Pancreas (tissue), 10 donors: ENCODE data around the gene C12orf43. TPM values are rescaled to one million over a fixed set of nuclear protein-coding genes. Genes with fewer than 3 reads are reported as not detected.

Source experiments
- ATAC-seq, 4 donors: fragments of 200-7000 bp; cut with Tn5 transposase; one replicate each; pipeline versions ENCODE4 v1.8.0 to v1.9.1; 2020; ENCODE audit warnings: mild to moderate bottlenecking in 4 of 4, moderate library complexity in 4 of 4
- DNase-seq, 6 donors: peaks; one replicate each; pipeline ENCODE4 v3.0.0-alpha.2; 2020
- FAIRE-seq: peaks from 2 replicates; lab custom pipeline; 2012; peaks lifted over from hg19 to GRCh38; lab: Jason Lieb, UNC
- H3K27ac ChIP-seq, 4 donors: fragments of 200-600 bp; sonication (generic); 1 replicate in 3 of 4; 2 replicates in 1 of 4; pipeline versions ENCODE4 v1.5.0 to v1.8.0; 2020
- H3K27me3 ChIP-seq, 4 donors: fragments of 200-600 bp; one replicate each; pipeline ENCODE4 v1.8.0; 2021
- H3K36me3 ChIP-seq, 3 donors: fragments of 200-600 bp; sonication (generic) in 1 of 3; one replicate each; pipeline versions ENCODE4 v1.5.0 to v1.8.0; 2020 to 2021
- H3K4me1 ChIP-seq, 3 donors: fragments of 200-600 bp; one replicate each; pipeline ENCODE4 v1.8.0; 2021
- H3K4me3 ChIP-seq, 4 donors: fragments of 200-600 bp; sonication (generic) in 2 of 4; one replicate each; pipeline versions ENCODE4 v1.5.0 to v1.8.0; 2020 to 2021
- H3K9me3 ChIP-seq, 4 donors: fragments of 200-600 bp; one replicate each; pipeline ENCODE4 v1.8.0; 2021
- CTCF ChIP-seq, 4 donors: fragments of 200-600 bp; sonication (generic) in 3 of 4; IDR thresholded peaks; one replicate each; pipeline versions ENCODE4 v1.5.0 to v1.8.0; 2021; ENCODE audit warnings: antibody characterized with exemption in 4 of 4
- WGBS, 2 donors: extraction: QIAGEN DNeasy Blood & Tissue Kit; methylation state at CpG; one replicate each; pipeline ENCODE4 v1.1.7; 2013; 5-methylcytosine and 5-hydroxymethylcytosine counted together
- intact Hi-C, 3 donors: fragments of 100-400 bp; cut with DNase I; formaldehyde crosslinking; loops; one replicate each; pipeline versions ENCODE4 v1.11.1 to v1.14.2; 2022
- polyA plus RNA-seq, 2 donors: library from polyadenylated mRNA; stranded (reverse); fragments of 200-250 nt; gene quantifications; one replicate each; pipeline ENCODE4 v1.2.3, GENCODE V29; 2013
- total RNA-seq, 6 donors: library from RNA; stranded (reverse); fragmentation: NEBNext Ultra II Directional in 4 of 6; extraction: Animal tissue kit (Norgen Biotek cat#: 25700) in 4 of 6; gene quantifications; one replicate each; pipeline versions ENCODE4 v1.2.1 to v1.2.4, GENCODE V29; 2021 to 2023
- donor health status: healthy with polysubstance abuse.
- donor health status: DM: no; HTN: no; CAD: no; lungs with moderate emphysema.
- donor health status: DM: no; HTN: no; CAD: no.
- donor health status: control.
- donor health status: control.
- donor health status: Bipolar disorder and iron deficiency.
- donor health status: DM: yes; HTN: yes; CAD: no.
- donor health status: DM: no; HTN: no; CAD: no.
- donor health status: DM: no; HTN: no; CAD: no.
- donor health status: DM: yes; HTN: yes; CAD: no.

The C12orf43 gene
- total and polyA plus RNA-seq, 8 donors: 4.5 to 7.9 (median 6.8) TPM

GRCh38 chr12:121038861-121039668, 22.8 kb upstream of the C12orf43 start, which contains the start of gene OASL:
TSS of gene OASL (minus strand) at chr12:121039246. CDS start at chr12:121038971, 275 bp downstream.
- peak; percentile 78 to 92 (median 88) for ATAC-seq
- no peak for TF ChIP-seq CTCF (IDR thresholded peaks at IDR 0.05)
- Histone ChIP-seq H3K4me1 (no peaks in the 10 kb centered on the region), H3K4me3 (peak within 1 kb of the TSS; percentile 4 to 41 (median 32)), H3K27ac (peak within 1 kb of the TSS in 1 of 4 donors; percentile 22), H3K27me3 (no peaks in the 10 kb centered on the region), H3K9me3 (no peaks in the 10 kb centered on the region), H3K36me3 (no peaks in the 10 kb centered on the region)
- peak in 2 of 6 donors; percentile 35 to 60 for DNase-seq
- WGBS, 2 donors: 17 to 18% methylated on average over 13 of the region's 13 CpGs
- no peak for FAIRE-seq
- intact Hi-C loops: no loop called here

GRCh38 chr12:121036810-121037326, 20.6 kb upstream of the C12orf43 start:
- Histone ChIP-seq H3K27me3 (no peaks in the 10 kb centered on the region), H3K4me3 (no peak overlapping the region), H3K36me3 (no peaks in the 10 kb centered on the region), H3K4me1 (no peaks in the 10 kb centered on the region), H3K9me3 (no peaks in the 10 kb centered on the region), H3K27ac (no peak overlapping the region)
- DNase-seq (no peak), FAIRE-seq (no peak), ATAC-seq (no peak)
- 67 to 78% methylated on average over 6 of the region's 6 CpGs for WGBS, 2 donors
- no peak for TF ChIP-seq CTCF (IDR thresholded peaks at IDR 0.05)
- intact Hi-C loops: no loop called here

- intact Hi-C loops: no loop called here
- DNase-seq: no peak
- FAIRE-seq: no peak
- H3K27ac ChIP-seq: no peak overlapping the region
- H3K4me1 ChIP-seq: no peaks in the 10 kb centered on the region
- TF ChIP-seq CTCF (IDR thresholded peaks at IDR 0.05): no peak
- no peaks in the 10 kb centered on the region for H3K9me3 ChIP-seq
- no peak for ATAC-seq
- no peaks in the 10 kb centered on the region for H3K27me3 ChIP-seq
- H3K36me3 ChIP-seq: no peaks in the 10 kb centered on the region
- 82 to 85% methylated on average over 9 of the region's 9 CpGs for WGBS, 2 donors
- H3K4me3 ChIP-seq: no peak overlapping the region
These were observed 18.5 kb upstream of the C12orf43 start for GRCh38 chr12:121034616-121035305.

DNA sequence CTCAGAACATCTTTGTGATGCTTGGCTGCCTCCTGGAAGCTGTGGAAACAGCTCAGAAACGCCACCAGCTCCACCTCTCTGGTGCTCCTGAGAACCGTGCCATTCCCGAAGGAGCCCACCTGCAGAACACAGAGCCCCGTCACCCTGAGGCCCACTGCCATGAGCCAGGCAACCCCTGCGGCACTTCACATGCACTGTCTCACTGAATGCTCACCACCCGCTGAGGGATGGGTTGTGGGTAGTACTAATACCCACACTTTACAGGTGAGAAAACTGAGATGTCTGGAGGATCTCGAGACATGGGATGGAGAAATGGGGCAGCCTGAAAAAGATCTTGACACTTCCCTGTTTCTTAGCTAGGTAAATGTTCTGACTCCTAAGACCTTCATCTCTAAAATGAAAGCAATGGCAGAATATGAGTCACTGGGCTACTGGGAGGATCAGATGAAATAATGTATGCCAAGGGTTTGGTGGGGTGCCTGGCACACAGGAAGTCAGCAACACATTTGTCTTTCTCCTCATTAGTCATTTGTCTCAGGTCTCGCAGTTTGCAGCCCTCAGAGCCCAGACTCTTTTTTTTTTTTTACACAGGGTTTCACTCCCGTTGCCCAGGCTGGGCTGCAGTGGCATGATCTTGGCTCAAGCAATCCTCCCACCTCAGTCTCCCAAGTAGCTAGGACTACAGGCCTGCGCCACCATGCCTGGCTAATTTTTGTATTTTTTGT, 17.5 kb upstream of the C12orf43 start:
- H3K27ac ChIP-seq: no peak overlapping the region
- intact Hi-C loops: no loop called here
- FAIRE-seq: no peak
- H3K4me1 ChIP-seq: no peaks in the 10 kb centered on the region
- TF ChIP-seq CTCF (IDR thresholded peaks at IDR 0.05): no peak
- no peaks in the 10 kb centered on the region for H3K9me3 ChIP-seq
- no peak for DNase-seq
- 72 to 74% methylated on average over 10 of the region's 10 CpGs for WGBS, 2 donors
- H3K4me3 ChIP-seq: no peak overlapping the region
- peak in 3 of 4 donors; percentile 49 to 66 (median 58) for ATAC-seq
- no peaks in the 10 kb centered on the region for H3K36me3 ChIP-seq
- H3K27me3 ChIP-seq: no peaks in the 10 kb centered on the region
